Mammary microvascular endothelial cell (primary cell): ENCODE results near the gene SAMD7. TPM values are rescaled to one million over a fixed set of nuclear protein-coding genes. Genes with fewer than 3 reads are reported as not detected.

Experiments
- total RNA-seq: library from RNA; depleted of rRNA; stranded (reverse); fragments of >200 nt; gene quantifications from 2 replicates; pipeline ENCODE4 v1.2.3, GENCODE V29; 2015

The SAMD7 gene, protein sequence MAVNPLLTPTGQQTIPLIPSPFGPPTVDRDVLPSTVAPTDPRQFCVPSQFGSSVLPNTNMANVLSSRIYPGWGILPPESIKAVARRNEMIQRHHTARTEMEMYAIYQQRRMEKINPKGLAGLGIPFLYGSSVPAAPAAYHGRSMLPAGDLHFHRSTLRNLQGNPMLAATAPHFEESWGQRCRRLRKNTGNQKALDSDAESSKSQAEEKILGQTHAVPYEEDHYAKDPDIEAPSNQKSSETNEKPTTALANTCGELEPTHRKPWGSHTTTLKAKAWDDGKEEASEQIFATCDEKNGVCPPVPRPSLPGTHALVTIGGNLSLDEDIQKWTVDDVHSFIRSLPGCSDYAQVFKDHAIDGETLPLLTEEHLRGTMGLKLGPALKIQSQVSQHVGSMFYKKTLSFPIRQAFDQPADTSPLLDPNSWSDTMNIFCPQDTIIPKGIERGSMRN
- not detected in 2 replicates for total RNA-seq

DNA sequence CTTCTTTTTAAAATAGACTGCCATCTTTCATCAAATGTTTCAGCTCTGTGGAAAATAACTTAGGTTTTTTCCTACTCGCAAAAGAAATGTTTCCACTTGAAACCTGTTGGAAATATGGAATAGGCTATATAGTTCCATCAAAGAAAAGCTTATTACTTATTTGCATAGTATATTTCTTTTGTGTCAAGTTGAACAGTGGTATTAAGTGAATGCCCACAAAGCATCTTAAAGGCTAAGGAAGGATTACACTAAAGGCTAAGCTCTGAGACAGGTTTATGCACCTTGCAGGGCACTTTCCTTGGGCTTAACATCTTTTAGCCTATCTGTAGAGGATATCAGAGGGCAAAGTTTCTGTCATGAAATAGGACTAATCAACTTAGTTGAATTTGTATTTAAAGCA is at the start of gene SAMD7:
Gene SAMD7 (plus strand): TSS at position 301 of the 400 bp plus-strand sequence. CDS start 7,927 bp downstream, outside the sequence.

DNA sequence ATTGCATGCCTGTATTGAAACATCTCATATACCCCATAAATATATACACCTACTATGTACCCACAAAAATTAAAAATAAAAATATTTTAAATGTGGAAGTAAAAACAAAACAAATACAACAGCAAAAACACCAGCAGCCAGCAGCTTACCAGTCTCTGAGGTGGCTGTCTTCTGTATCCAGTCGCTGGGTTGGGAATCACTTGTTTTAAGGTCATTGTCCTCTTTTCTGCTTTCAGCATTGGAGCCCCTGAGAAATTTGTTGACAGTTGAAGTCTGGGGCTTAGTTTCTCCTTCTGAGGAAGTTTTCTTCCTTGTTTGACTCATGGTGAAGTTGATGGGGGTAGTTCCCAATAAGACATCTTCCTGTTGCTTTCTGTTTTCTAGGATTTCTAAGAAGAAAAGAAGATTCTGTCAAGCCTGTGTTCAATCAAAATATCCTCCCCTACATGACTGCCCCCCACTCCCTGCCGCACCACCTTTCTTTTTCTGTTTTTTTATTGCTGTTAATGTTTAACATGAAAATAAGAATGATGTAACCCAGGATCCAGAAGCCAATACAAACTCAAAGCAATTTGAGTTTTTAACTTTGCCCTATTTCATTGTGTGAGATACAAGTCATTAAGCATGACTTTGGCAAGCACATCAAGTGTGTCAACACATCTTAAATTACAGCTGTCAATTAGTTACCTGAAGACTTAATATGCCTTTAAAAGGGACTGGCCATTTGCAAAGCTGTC is 41.7 kb upstream of the SAMD7 start, which contains the start of gene LRRC31:
Gene LRRC31 (minus strand): TSS at position 452 of the 737 bp plus-strand sequence. CDS start 128 bp downstream, at position 324.

DNA sequence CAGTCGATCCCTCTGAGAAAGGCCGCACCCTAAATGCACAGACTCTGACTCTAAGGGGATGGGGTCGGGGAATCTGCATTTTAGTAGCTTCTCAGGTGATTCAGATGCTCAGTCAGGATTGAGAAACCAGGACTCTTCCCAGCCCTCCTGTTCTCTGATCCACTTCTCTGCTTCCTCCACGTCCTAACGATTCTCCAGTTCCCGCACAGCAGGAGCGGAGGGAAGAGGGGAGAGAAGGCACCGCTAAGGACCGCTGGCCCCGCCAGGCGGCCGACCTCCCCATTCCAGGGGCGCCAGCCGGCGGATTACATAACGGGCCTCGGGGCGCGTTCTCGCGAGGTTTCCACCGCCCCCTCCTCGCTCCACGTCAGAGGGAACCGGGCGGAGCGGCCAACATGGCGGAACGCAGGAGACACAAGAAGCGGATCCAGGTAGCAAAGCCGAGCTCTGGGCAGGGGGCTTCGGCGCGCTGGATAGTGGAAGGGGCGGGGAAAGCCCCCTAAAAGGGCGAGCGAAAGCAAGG is 55.1 kb downstream of the SAMD7 start, which contains the start of gene SEC62:
Gene SEC62 (plus strand): TSS at position 380 of the 523 bp plus-strand sequence. CDS start 16 bp downstream, at position 396.

Other genes starting within 250 kb of the SAMD7 start
- gene MECOM, start 247.9 kb upstream of the SAMD7 start, total RNA-seq: 39.8 and 40.6 TPM in 2 replicates
- gene TERC, start 146.5 kb upstream of the SAMD7 start, total RNA-seq: 129 and 146 TPM in 2 replicates
- 6.1 and 6.7 TPM in 2 replicates for gene ACTRT3, start 142.0 kb upstream of the SAMD7 start, total RNA-seq
- gene MYNN, start 138.2 kb upstream of the SAMD7 start, total RNA-seq: 9.3 and 10.6 TPM in 2 replicates
- gene LRRIQ4, start 98.7 kb upstream of the SAMD7 start, total RNA-seq: not detected in 2 replicates
- gene LRRC34, start 98.7 kb upstream of the SAMD7 start, total RNA-seq: 3.2 and 4.8 TPM in 2 replicates
- not detected in 2 replicates for gene LRRC31, start 41.6 kb upstream of the SAMD7 start, total RNA-seq
- gene SEC62, start 55.2 kb downstream of the SAMD7 start, total RNA-seq: 17.3 and 23.4 TPM in 2 replicates
- 8.7 and 9.1 TPM in 2 replicates for gene GPR160, start 126.4 kb downstream of the SAMD7 start, total RNA-seq